Regular cardiac myocyte (primary cell): ENCODE measurements around the gene SRSF9. TPM values are rescaled to one million over a fixed set of nuclear protein-coding genes. Genes with fewer than 3 reads are reported as not detected.

Source experiments
- total RNA-seq: library from RNA; depleted of rRNA; stranded (reverse); fragments of >200 nt; gene quantifications from 2 replicates; pipeline ENCODE4 v1.2.3, GENCODE V29; 2014

Gene SRSF9
- 167 and 251 TPM in 2 replicates for total RNA-seq

DNA sequence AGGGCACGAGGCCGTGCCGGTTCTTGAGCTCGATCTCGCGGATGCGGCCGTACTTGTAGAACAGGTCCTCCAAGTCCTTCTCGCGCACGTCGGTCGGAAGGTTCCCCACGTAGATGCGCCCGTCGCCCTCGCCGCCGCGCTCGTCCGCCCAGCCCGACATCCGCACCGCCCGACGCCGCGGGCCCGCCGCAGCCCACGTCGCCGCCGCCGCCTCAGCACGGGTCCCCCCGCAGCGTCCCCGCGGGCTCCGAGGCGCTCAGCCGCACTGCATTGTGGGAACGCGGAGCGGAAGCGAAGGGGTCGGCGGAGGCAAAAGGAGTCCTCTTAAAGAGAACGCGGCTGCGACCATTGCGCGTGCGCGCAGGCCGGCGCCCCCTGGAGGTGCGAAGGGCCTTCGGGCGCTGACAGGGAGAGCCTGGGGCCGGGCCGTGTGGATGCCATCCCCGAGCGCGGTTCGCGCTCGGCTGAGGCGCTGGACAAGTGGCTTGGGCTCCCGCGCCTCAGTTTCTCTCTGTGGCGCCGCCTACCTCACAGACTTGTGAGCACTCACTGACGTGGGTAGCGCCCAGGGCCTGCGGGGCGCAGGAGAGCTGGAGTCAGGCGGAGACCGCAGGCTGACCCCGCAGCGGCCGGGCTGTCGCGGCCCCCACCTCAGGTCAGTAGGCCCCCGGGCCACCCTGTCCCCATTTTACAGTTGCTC, at the start of gene SRSF9:
SRSF9 (minus strand) TSS at position 299 of the 700 bp plus-strand sequence; CDS start at position 160, 139 bp downstream.

DNA sequence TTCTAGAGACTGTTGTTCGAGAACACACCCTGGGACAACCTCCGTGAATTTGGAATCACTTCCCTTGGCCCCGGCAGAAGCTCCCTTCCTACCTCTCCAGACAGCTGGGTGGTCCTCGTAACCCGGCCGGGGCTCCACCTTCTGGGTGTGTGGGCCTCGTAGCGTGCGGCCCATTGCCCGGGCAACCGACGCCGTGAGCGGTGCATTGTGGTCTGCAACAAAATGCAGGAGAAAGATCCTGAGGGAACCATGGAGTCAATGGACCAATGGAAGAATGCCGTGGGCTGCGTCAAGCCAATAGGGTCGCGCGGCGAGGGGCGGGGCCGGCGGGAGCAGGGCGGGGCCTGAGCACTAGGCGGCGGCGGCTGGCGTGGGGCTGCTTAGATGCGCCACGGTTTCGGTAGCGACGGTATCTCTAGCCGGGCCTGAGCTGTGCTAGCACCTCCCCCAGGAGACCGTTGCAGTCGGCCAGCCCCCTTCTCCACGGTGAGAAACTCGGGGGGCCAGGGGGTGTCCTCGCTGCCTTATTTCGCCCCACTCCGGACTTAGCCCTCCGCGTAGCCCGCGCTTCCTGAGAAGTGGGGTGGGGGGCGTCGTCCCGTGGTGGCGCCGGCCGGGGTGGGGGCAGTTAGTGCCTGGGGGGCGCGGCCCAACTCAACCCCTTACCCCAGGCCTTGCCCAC, 26.3 kb upstream of the SRSF9 start, which contains the start of gene DYNLL1:
DYNLL1 (plus strand) TSS at position 383 of the 682 bp plus-strand sequence. CDS start 309 bp downstream, outside the sequence.

DNA sequence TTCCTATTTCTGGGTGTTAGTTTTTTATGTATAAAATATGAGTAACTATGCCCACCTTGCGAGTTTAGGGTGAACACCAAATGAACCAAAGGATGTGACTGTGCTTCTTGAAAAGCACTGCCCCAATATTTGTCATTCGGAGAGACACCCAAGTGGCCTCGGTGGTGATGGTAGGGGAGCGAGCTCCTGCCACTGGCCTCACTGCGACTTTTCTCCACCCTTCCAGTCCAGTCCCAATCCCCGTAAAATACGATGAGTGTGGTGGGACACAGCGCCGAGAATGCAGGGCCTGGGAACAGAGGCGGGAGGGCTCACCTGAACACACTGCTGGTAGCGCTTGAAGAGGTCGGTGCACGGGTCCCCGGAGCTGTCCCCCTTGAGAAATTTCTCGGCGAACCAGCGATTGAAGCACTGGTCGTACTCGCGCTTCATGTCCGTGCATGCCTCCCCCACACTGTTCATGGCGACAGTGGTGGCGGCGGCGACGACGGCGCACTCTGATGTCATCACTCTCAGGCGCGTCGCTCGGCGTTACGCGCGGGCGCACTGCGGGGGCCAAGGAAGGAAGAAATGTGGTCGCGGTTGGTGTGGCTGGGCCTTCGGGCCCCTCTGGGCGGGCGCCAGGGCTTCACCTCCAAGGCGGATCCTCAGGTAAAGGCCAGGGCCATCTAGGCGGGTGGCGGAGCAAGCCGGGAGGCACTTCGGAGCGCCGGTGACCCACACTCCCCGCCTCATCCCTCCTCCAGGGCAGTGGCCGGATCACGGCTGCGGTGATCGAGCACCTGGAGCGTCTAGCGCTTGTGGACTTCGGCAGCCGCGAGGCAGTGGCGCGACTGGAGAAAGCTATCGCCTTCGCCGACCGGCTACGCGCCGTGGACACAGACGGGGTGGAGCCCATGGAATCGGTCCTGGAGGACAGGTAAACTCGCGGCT, 23.4 kb downstream of the SRSF9 start, which contains the start of the genes GATC and TRIAP1:
GATC (plus strand) TSS at position 534 of the 933 bp plus-strand sequence; CDS start at position 571, 37 bp downstream.
TRIAP1 (minus strand) TSS at position 474 of the 933 bp plus-strand sequence; CDS start at position 462, 12 bp downstream.

GRCh38 chr12:120437735-120438494, 31.6 kb downstream of the SRSF9 start, which contains the start of gene COX6A1:
Gene COX6A1 (plus strand): TSS chr12:120438113. CDS start chr12:120438127, 14 bp downstream.

Other genes with a start within 250 kb of the SRSF9 start
- 15.8 and 60.2 TPM in 2 replicates for gene PXN, start 204.0 kb downstream of the SRSF9 start, total RNA-seq
- gene RNU4-2, start 177.8 kb downstream of the SRSF9 start, total RNA-seq: under 0.01 TPM in 2 replicates
- under 0.01 TPM in 1 of 2 replicates, not detected in the other for gene RNU4-1, start 176.5 kb downstream of the SRSF9 start, total RNA-seq
- gene SIRT4, start 167.4 kb downstream of the SRSF9 start, total RNA-seq: 0.96 and 2.8 TPM in 2 replicates
- gene PLA2G1B, start 142.0 kb downstream of the SRSF9 start, total RNA-seq: not detected in 2 replicates
- not detected in 2 replicates for gene MSI1, start 100.6 kb downstream of the SRSF9 start, total RNA-seq
- gene COX6A1, start 31.6 kb downstream of the SRSF9 start, total RNA-seq: 729 and 777 TPM in 2 replicates
- gene TRIAP1, start 23.4 kb downstream of the SRSF9 start, total RNA-seq: 17.5 and 47.0 TPM in 2 replicates
- 18.4 and 24.0 TPM in 2 replicates for gene GATC, start 23.3 kb downstream of the SRSF9 start, total RNA-seq
- 169 and 450 TPM in 2 replicates for gene DYNLL1, start 26.4 kb upstream of the SRSF9 start, total RNA-seq
- gene COQ5, start 59.4 kb upstream of the SRSF9 start, total RNA-seq: 30.9 and 36.4 TPM in 2 replicates
- gene RNF10, start 64.6 kb upstream of the SRSF9 start, total RNA-seq: 95.3 and 136 TPM in 2 replicates
- 32.1 and 99.1 TPM in 2 replicates for gene POP5, start 111.7 kb upstream of the SRSF9 start, total RNA-seq
- gene CABP1, start 170.9 kb upstream of the SRSF9 start, total RNA-seq: 10.7 and 16.1 TPM in 2 replicates
- gene MLEC, start 217.4 kb upstream of the SRSF9 start, total RNA-seq: 165 and 193 TPM in 2 replicates
- 22.8 and 27.0 TPM in 2 replicates for gene UNC119B, start 240.7 kb upstream of the SRSF9 start, total RNA-seq